OCI-LY3 (cell line): ENCODE data around the gene CFAP46.

ENCODE experiments used
- H2AFZ ChIP-seq: fragments of 200-600, 300-600 bp; shearing (Covaris generic); 2 replicates; pipeline ENCODE4 v1.6.0; 2014; ENCODE audit warnings: antibody characterized with exemption, low read depth, low read length
- H3K27ac ChIP-seq: fragments of 200-600, 300-600 bp; sonication (generic); 2 replicates; pipeline ENCODE4 v1.5.1; 2014; ENCODE audit warnings: mild to moderate bottlenecking, low read length, moderate library complexity, mixed read lengths
- H3K27me3 ChIP-seq: fragments of 200-600, 300-600 bp; sonication (generic); 2 replicates; pipeline ENCODE4 v1.6.1; 2014; ENCODE audit warnings: low read depth, low read length, mixed read lengths
- H3K36me3 ChIP-seq: fragments of 200-600, 300-600 bp; sonication (generic); replicated peaks from 2 replicates; pipeline ENCODE3; 2014; ENCODE audit warnings: low read depth, low read length, mixed read lengths
- H3K4me1 ChIP-seq: fragments of 300-600, 200-600 bp; sonication (generic); 2 replicates; pipeline ENCODE4 v1.6.1; 2014; ENCODE audit warnings: low read length, mixed read lengths
- H3K4me2 ChIP-seq: fragments of 200-600, 300-600 bp; sonication (generic); 2 replicates; pipeline ENCODE4 v1.6.1; 2014; ENCODE audit warnings: low read length, mixed read lengths
- H3K4me3 ChIP-seq: fragments of 300-600, 200-600 bp; sonication (generic); 2 replicates; pipeline ENCODE4 v1.5.1; 2014; ENCODE audit warnings: antibody characterized with exemption, mild to moderate bottlenecking, low read length, moderate library complexity
- H3K79me2 ChIP-seq: fragments of 300-600, 200-600 bp; shearing (Covaris generic); 2 replicates; pipeline ENCODE4 v1.6.1; 2014; ENCODE audit warnings: mild to moderate bottlenecking, low read length, mixed read lengths
- H3K9ac ChIP-seq: fragments of 300-600, 200-600 bp; shearing (Covaris generic); 2 replicates; pipeline ENCODE4 v1.6.0; 2014; ENCODE audit warnings: mild to moderate bottlenecking, low read length, moderate library complexity
- H3K9me3 ChIP-seq: fragments of 200-600, 300-600 bp; shearing (Covaris generic); 2 replicates; pipeline ENCODE4 v1.6.1; 2014; ENCODE audit warnings: low read length, mixed read lengths; ENCODE audit not compliant: insufficient read depth
- H4K20me1 ChIP-seq: fragments of 200-600, 300-600 bp; sonication (generic); 2 replicates; pipeline ENCODE4 v1.6.1; 2016; ENCODE audit warnings: low read length, mixed read lengths; ENCODE audit not compliant: insufficient read depth
- EZH2phosphoT487 ChIP-seq: fragments of 200-600 bp; shearing (Covaris generic); IDR thresholded peaks from 2 replicates; pipeline ENCODE4 v1.6.1; 2018; ENCODE audit warnings: antibody characterized with exemption, mixed run types, low read depth
- TF ChIP-seq, protein P1 (sequence below): fragments of 200-600, 300-600 bp; sonication (generic); IDR thresholded peaks from 2 replicates; pipeline ENCODE4 v1.5.1; 2014; ENCODE audit warnings: antibody characterized with exemption, low read length, low read depth

Gene CFAP46

GRCh38 chr10:132893090-132893489, 49.3 kb downstream of the CFAP46 start:
- Histone ChIP-seq H4K20me1 (no peaks in the 10 kb centered on the region), H3K27ac (no peak overlapping the region), H3K9ac (no peak overlapping the region), H3K9me3 (no peaks in the 10 kb centered on the region), H3K27me3 (no peaks in the 10 kb centered on the region), H3K79me2 (no peaks in the 10 kb centered on the region), H3K4me3 (no peak overlapping the region), H2AFZ (no peak overlapping the region), H3K4me1 (no peaks in the 10 kb centered on the region), H3K36me3 (no peaks in the 10 kb centered on the region), H3K4me2 (no peak overlapping the region)
- TF ChIP-seq EZH2phosphoT487, result no peak
- TF ChIP-seq, protein P1, sequence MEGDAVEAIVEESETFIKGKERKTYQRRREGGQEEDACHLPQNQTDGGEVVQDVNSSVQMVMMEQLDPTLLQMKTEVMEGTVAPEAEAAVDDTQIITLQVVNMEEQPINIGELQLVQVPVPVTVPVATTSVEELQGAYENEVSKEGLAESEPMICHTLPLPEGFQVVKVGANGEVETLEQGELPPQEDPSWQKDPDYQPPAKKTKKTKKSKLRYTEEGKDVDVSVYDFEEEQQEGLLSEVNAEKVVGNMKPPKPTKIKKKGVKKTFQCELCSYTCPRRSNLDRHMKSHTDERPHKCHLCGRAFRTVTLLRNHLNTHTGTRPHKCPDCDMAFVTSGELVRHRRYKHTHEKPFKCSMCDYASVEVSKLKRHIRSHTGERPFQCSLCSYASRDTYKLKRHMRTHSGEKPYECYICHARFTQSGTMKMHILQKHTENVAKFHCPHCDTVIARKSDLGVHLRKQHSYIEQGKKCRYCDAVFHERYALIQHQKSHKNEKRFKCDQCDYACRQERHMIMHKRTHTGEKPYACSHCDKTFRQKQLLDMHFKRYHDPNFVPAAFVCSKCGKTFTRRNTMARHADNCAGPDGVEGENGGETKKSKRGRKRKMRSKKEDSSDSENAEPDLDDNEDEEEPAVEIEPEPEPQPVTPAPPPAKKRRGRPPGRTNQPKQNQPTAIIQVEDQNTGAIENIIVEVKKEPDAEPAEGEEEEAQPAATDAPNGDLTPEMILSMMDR, result no peak

- Histone ChIP-seq H3K9me3 (no peaks in the 10 kb centered on the region), H3K4me2 (no peak overlapping the region), H3K36me3 (no peaks in the 10 kb centered on the region), H3K27me3 (no peaks in the 10 kb centered on the region), H3K27ac (no peak overlapping the region), H4K20me1 (no peaks in the 10 kb centered on the region), H3K9ac (no peak overlapping the region), H2AFZ (no peak overlapping the region), H3K79me2 (no peaks in the 10 kb centered on the region), H3K4me3 (no peak overlapping the region), H3K4me1 (no peaks in the 10 kb centered on the region)
- TF ChIP-seq, protein P1, result no peak
- TF ChIP-seq EZH2phosphoT487, result no peak
Measured at GRCh38 chr10:132892004-132892403, 50.4 kb downstream of the CFAP46 start.

- Histone ChIP-seq H3K9ac (no peak overlapping the region), H4K20me1 (no peaks in the 10 kb centered on the region), H2AFZ (no peak overlapping the region), H3K27ac (no peak overlapping the region), H3K27me3 (no peaks in the 10 kb centered on the region), H3K9me3 (no peaks in the 10 kb centered on the region), H3K79me2 (no peaks in the 10 kb centered on the region), H3K36me3 (no peaks in the 10 kb centered on the region), H3K4me1 (no peaks in the 10 kb centered on the region), H3K4me2 (no peak overlapping the region), H3K4me3 (no peak overlapping the region)
- TF ChIP-seq, protein P1, result no peak
- TF ChIP-seq EZH2phosphoT487, result no peak
Measured at GRCh38 chr10:132891368-132891767, 51.0 kb downstream of the CFAP46 start.

DNA sequence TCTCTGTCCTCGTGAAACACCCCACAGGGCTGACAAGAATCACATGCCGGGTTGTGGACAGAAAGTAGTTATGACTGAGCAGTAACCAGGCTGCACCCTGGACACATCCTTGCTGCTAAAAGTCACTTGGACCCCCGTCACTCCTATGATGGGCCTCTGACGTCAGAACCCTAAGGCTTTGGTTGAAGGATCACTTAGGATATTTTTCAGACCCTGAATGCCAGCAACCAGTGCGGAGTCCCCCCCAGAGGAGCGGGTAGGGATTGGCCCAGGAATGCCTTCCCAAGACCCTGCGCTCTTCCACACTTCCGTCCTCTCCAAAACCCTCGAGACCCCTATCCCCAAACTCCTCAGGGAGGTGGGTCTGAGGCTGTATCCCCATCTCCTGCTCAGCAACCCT, 52.1 kb downstream of the CFAP46 start:
- no peaks in the 10 kb centered on the region for H3K27me3 ChIP-seq

More for the DNA sequence above, 52.1 kb downstream of the CFAP46 start:
- Histone ChIP-seq H3K36me3 (no peaks in the 10 kb centered on the region), H2AFZ (no peak overlapping the region), H3K27ac (no peak overlapping the region), H3K9me3 (no peaks in the 10 kb centered on the region), H3K9ac (no peak overlapping the region), H3K4me3 (no peak overlapping the region), H3K4me2 (no peak overlapping the region), H3K79me2 (no peaks in the 10 kb centered on the region), H4K20me1 (no peaks in the 10 kb centered on the region), H3K4me1 (no peaks in the 10 kb centered on the region)
- TF ChIP-seq EZH2phosphoT487, result no peak
- TF ChIP-seq, protein P1, result no peak
